Endothelial cell of umbilical vein (primary cell): ENCODE data around the gene ZBTB43. TPM values are rescaled to one million over a fixed set of nuclear protein-coding genes. Genes with fewer than 3 reads are reported as not detected.

ENCODE experiments used
- BruUV-seq: library from RNA; stranded (reverse); fragments of 400-500 nt; replicated peaks from 2 replicates; lab custom pipeline; 2021; lab: Mats Ljungman, UMichigan
- CTCF ChIA-PET: fragments of 300-600, 350-600 bp; sonication (Branson Sonifier 250); formaldehyde crosslinking; loops from one replicate; lab custom pipeline; 2021; ENCODE audit warnings: antibody characterized with exemption, inconsistent platforms; lab: Charles Lee
- POLR2A ChIA-PET: fragments of 300-600, 350-600 bp; sonication (Branson Sonifier 250); formaldehyde crosslinking; loops from one replicate; lab custom pipeline; 2021; ENCODE audit warnings: antibody characterized with exemption, inconsistent platforms; lab: Charles Lee
- DNase-seq: peaks from one replicate; pipeline ENCODE4 v3.0.0-alpha.2; 2011; ENCODE audit warnings: low read depth, low spot score
- FAIRE-seq: peaks from 2 replicates; lab custom pipeline; 2011; peaks lifted over from hg19 to GRCh38; lab: Jason Lieb, UNC
- H2AFZ ChIP-seq: 2 replicates; pipeline ENCODE4 v1.6.0; 2012; ENCODE audit warnings: low read depth, low read length, control low read depth, inconsistent platforms
- H3K27ac ChIP-seq: 2 replicates; pipeline ENCODE4 v1.5.1; 2011; ENCODE audit warnings: low read depth, mild to moderate bottlenecking, control low read depth, low read length, moderate library complexity; ENCODE audit not compliant: insufficient read depth
- H3K27me3 ChIP-seq, 2 experiments: 2 replicates each; pipeline versions ENCODE4 v1.6.0 to v1.6.1; 2011; ENCODE audit warnings: low read length in 2 of 2, mixed read lengths in 1 of 2; ENCODE audit not compliant: control insufficient read depth in 2 of 2, insufficient read depth in 2 of 2
- H3K36me3 ChIP-seq, 2 experiments: 2 replicates in 1 of 2; 3 replicates in 1 of 2; pipeline ENCODE4 v1.5.1; 2011; ENCODE audit warnings: low read length in 2 of 2, mild to moderate bottlenecking in 1 of 2, moderate library complexity in 1 of 2; ENCODE audit not compliant: control insufficient read depth in 2 of 2, insufficient read depth in 2 of 2; ENCODE audit errors: extremely low read depth in 1 of 2
- H3K4me1 ChIP-seq: 3 replicates; pipeline ENCODE4 v1.5.1; 2011; ENCODE audit warnings: mild to moderate bottlenecking, low read length; ENCODE audit not compliant: control insufficient read depth, insufficient read depth; ENCODE audit errors: extremely low read depth
- H3K4me2 ChIP-seq: 2 replicates; pipeline ENCODE4 v1.6.1; 2011; ENCODE audit warnings: low read length, control low read depth, mixed read lengths; ENCODE audit not compliant: insufficient read depth
- H3K4me3 ChIP-seq, 3 experiments: fragments of 200-600 bp in 1 of 3; sonication (generic), shearing (Covaris generic) in 1 of 3; replicated peaks in 1 of 3; 2 replicates each; pipeline ENCODE4 v1.5.1; 2011 to 2016; ENCODE audit warnings: control low read depth in 3 of 3, low read length in 3 of 3, mild to moderate bottlenecking in 2 of 3, inconsistent platforms in 1 of 3, low read depth in 1 of 3, moderate library complexity in 1 of 3; ENCODE audit not compliant: insufficient read depth in 1 of 3
- H3K79me2 ChIP-seq: 2 replicates; pipeline ENCODE4 v1.6.0; 2012; ENCODE audit warnings: low read length, inconsistent platforms; ENCODE audit not compliant: control insufficient read depth, insufficient read depth
- H3K9ac ChIP-seq: replicated peaks from 2 replicates; pipeline ENCODE3; 2011; ENCODE audit warnings: low read length, control low read depth; ENCODE audit not compliant: insufficient read depth; ENCODE audit errors: extremely low read depth
- H3K9me1 ChIP-seq: replicated peaks from 3 replicates; pipeline ENCODE4 v1.6.0; 2011; ENCODE audit warnings: mild to moderate bottlenecking, low read length; ENCODE audit not compliant: control insufficient read depth, insufficient read depth; ENCODE audit errors: extremely low read depth
- H3K9me3 ChIP-seq: replicated peaks from 2 replicates; pipeline ENCODE4 v1.5.1; 2012; ENCODE audit warnings: low read length, inconsistent platforms; ENCODE audit not compliant: control insufficient read depth, insufficient read depth
- H4K20me1 ChIP-seq: replicated peaks from 2 replicates; pipeline ENCODE3; 2011; ENCODE audit warnings: mild to moderate bottlenecking, low read length; ENCODE audit not compliant: control insufficient read depth, insufficient read depth; ENCODE audit errors: extremely low read depth
- EZH2 ChIP-seq: IDR thresholded peaks from 2 replicates; pipeline ENCODE4 v1.6.1; 2012; ENCODE audit warnings: borderline replicate concordance, low read depth, mild to moderate bottlenecking, moderate library complexity, low read length, inconsistent platforms; ENCODE audit not compliant: severe bottlenecking
- FOS ChIP-seq: IDR thresholded peaks from 2 replicates; pipeline ENCODE4 v1.6.1; 2011; ENCODE audit warnings: mild to moderate bottlenecking, low read length, moderate library complexity, borderline replicate concordance; ENCODE audit not compliant: insufficient read depth
- GATA2 ChIP-seq: IDR thresholded peaks from 2 replicates; pipeline ENCODE4 v1.7.0; 2011; ENCODE audit warnings: low read depth, mild to moderate bottlenecking, moderate library complexity, mixed read lengths, low read length; ENCODE audit not compliant: insufficient read length, insufficient read depth
- JUN ChIP-seq: IDR thresholded peaks from 2 replicates; pipeline ENCODE4 v1.6.1; 2011; ENCODE audit warnings: borderline replicate concordance, low read depth; ENCODE audit not compliant: insufficient read length, insufficient read depth
- MYC ChIP-seq: IDR thresholded peaks from one replicate; pipeline ENCODE4 v1.6.1; 2011; ENCODE audit warnings: mild to moderate bottlenecking, low read depth, low read length
- POLR2AphosphoS5 ChIP-seq: IDR thresholded peaks from 2 replicates; pipeline ENCODE4 v1.6.1; 2012; ENCODE audit warnings: low read depth, mild to moderate bottlenecking, control low read depth, low read length, moderate library complexity; ENCODE audit not compliant: insufficient read depth
- dilution Hi-C: fragments of 300-500 bp; cut with MboI; formaldehyde crosslinking; loops from one replicate; pipeline ENCODE4 v1.15.0; 2019; ENCODE audit warnings: low sequenced_read_pairs; ENCODE audit not compliant: extremely low pct_ligation_motif_present
- intact Hi-C: fragments of 100-400 bp; cut with micrococcal nuclease; formaldehyde crosslinking; loops from one replicate; pipeline ENCODE4 v1.10.0; 2022
- polyA plus RNA-seq, 4 experiments: library from polyadenylated mRNA; depleted of rRNA in 3 of 4; stranded (reverse) in 3 of 4; unstranded in 1 of 4; fragments of >200 nt; gene quantifications; 2 replicates each; pipeline versions ENCODE4 v1.2.1 to v1.2.3, GENCODE V29; 2011 to 2012; ENCODE audit warnings: missing spikeins in 1 of 4
- total RNA-seq: library from RNA; stranded (reverse); gene quantifications from 2 replicates; pipeline ENCODE4 v1.2.3, GENCODE V29; 2021
- TF ChIP-seq, protein P1 (sequence below): IDR thresholded peaks from 2 replicates; pipeline ENCODE4 v1.6.1; 2011; ENCODE audit not compliant: insufficient read depth, insufficient read length
- TF ChIP-seq, protein P2 (sequence below), 2 donors: IDR thresholded peaks; 1 replicate in 1 of 2; 2 replicates in 1 of 2; pipeline ENCODE4 v1.5.1; 2011; ENCODE audit warnings: low read length in 2 of 2, mild to moderate bottlenecking in 2 of 2, moderate library complexity in 2 of 2, control low read depth in 1 of 2, inconsistent platforms in 1 of 2, low read depth in 1 of 2; ENCODE audit not compliant: insufficient read depth in 1 of 2; ENCODE audit errors: extremely low read depth in 1 of 2

ZBTB43 gene
- total and polyA plus RNA-seq, 2 donors (not counting 3 experiments of a cell fraction or from before 2014, with no cell fraction given): 3.2 to 9.0 TPM

DNA sequence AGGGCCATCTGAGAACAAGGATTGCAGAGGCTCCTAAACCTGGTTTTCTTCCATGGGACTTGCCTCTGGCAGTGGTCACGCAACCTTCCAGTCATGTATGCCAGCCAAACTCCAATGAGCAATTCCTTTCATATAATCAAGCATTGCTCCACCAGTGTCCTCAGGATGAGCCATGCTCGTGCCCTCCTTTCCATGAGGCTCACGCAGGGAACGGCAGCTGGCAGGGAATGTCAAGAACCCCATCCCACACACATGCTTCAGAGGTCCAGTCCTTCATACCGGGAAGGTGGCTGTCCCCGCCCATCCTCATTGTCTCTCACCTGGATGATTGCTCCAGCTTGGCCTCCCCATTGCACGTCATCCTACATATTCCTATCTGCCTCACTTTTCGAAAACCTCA, 42.2 kb downstream of the ZBTB43 start:
- Histone ChIP-seq H3K4me2 (no peak overlapping the region), H4K20me1 (no peaks in the 10 kb centered on the region), H2AFZ (no peak overlapping the region), H3K27me3 (peaks cover 9% of the 10 kb centered on the region in 2 experiments), H3K9ac (no peak overlapping the region), H3K4me3 (no peak overlapping the region), H3K4me1 (peaks cover 13% of the 10 kb centered on the region), H3K27ac (no peak overlapping the region), H3K79me2 (no peaks in the 10 kb centered on the region), H3K9me3 (no peaks in the 10 kb centered on the region), H3K9me1 (no peaks in the 10 kb centered on the region), H3K36me3 (no peaks in the 10 kb centered on the region)
- POLR2A ChIA-PET: no interaction called here
- dilution Hi-C loops: no loop called here
- FAIRE-seq (no peak), DNase-seq (no peak)
- BruUV-seq: no TSS peak
- CTCF ChIA-PET: no interaction called here
- intact Hi-C loops: no loop called here
- no peak for TF ChIP-seq JUN

- FAIRE-seq: no peak
- intact Hi-C loops (no loop called here), dilution Hi-C loops (no loop called here)
- CTCF ChIA-PET: interaction anchor here (0.7 to 2.2 kb wide), 4 partner anchors 9 to 168 kb away, joined by 3 to 11 read pairs (median 4); no protein-coding TSS in a partner anchor
- BruUV-seq: no TSS peak
- H3K9me1 ChIP-seq: no peaks in the 10 kb centered on the region
- no peaks in the 10 kb centered on the region for H3K36me3 ChIP-seq
- no peak overlapping the region for H3K4me3 ChIP-seq
- H3K9me3 ChIP-seq: no peaks in the 10 kb centered on the region
- TF ChIP-seq EZH2 (no peak), FOS (no peak), GATA2 (no peak), JUN (no peak), MYC (no peak), POLR2AphosphoS5 (no peak)
- TF ChIP-seq, protein P1, sequence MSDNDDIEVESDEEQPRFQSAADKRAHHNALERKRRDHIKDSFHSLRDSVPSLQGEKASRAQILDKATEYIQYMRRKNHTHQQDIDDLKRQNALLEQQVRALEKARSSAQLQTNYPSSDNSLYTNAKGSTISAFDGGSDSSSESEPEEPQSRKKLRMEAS: no peak
- TF ChIP-seq, protein P2, sequence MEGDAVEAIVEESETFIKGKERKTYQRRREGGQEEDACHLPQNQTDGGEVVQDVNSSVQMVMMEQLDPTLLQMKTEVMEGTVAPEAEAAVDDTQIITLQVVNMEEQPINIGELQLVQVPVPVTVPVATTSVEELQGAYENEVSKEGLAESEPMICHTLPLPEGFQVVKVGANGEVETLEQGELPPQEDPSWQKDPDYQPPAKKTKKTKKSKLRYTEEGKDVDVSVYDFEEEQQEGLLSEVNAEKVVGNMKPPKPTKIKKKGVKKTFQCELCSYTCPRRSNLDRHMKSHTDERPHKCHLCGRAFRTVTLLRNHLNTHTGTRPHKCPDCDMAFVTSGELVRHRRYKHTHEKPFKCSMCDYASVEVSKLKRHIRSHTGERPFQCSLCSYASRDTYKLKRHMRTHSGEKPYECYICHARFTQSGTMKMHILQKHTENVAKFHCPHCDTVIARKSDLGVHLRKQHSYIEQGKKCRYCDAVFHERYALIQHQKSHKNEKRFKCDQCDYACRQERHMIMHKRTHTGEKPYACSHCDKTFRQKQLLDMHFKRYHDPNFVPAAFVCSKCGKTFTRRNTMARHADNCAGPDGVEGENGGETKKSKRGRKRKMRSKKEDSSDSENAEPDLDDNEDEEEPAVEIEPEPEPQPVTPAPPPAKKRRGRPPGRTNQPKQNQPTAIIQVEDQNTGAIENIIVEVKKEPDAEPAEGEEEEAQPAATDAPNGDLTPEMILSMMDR (IDR thresholded peaks at IDR 0.05; ENCODE audit: extremely low read depth in 1 of 2, insufficient read depth in 1 of 2, low read depth in 1 of 2, low read length in 2 of 2): no peak
- no peak overlapping the region for H2AFZ ChIP-seq
- no peak for DNase-seq
- H4K20me1 ChIP-seq: no peaks in the 10 kb centered on the region
- H3K9ac ChIP-seq: no peak overlapping the region
- peaks cover 22% of the 10 kb centered on the region in 2 experiments for H3K27me3 ChIP-seq
- no peak overlapping the region for H3K27ac ChIP-seq
- H3K4me2 ChIP-seq: no peak overlapping the region
- POLR2A ChIA-PET: no interaction called here
- H3K79me2 ChIP-seq: no peaks in the 10 kb centered on the region
- H3K4me1 ChIP-seq: no peaks in the 10 kb centered on the region
These were observed 44.9 kb downstream of the ZBTB43 start for GRCh38 chr9:126849591-126850225.
